WTC11 (cell line): ENCODE data around the gene MGAT5B. TPM values are rescaled to one million over a fixed set of nuclear protein-coding genes. Genes with fewer than 3 reads are reported as not detected.

Experiments used
- ATAC-seq: fragments of 200-7000 bp; cut with Tn5 transposase; 2 replicates; pipeline ENCODE4 v1.10.0; 2021; ENCODE audit warnings: mild to moderate bottlenecking, moderate library complexity
- CTCF ChIA-PET: fragments of 300-600 bp; sonication (Branson Sonifier 250); formaldehyde crosslinking; loops from one replicate; lab custom pipeline; 2021; ENCODE audit warnings: antibody characterized with exemption; lab: Charles Lee
- POLR2A ChIA-PET: fragments of 350-600 bp; sonication (Branson Sonifier 250); formaldehyde crosslinking; loops from one replicate; lab custom pipeline; 2021; ENCODE audit warnings: antibody characterized with exemption; lab: Charles Lee
- DNase-seq: peaks from one replicate; pipeline ENCODE4 v3.0.0; 2021; ENCODE audit warnings: low spot score
- H3K27ac Mint-ChIP-seq: 2 replicates; pipeline ENCODE4 v1.8.0; 2021; ENCODE audit warnings: mixed read lengths
- H3K27me3 Mint-ChIP-seq: 2 replicates; pipeline ENCODE4 v1.8.0; 2021; ENCODE audit warnings: low read depth, mild to moderate bottlenecking, moderate library complexity, mixed read lengths
- H3K36me3 Mint-ChIP-seq: 2 replicates; pipeline ENCODE4 v1.8.0; 2021; ENCODE audit warnings: mixed read lengths
- H3K4me1 Mint-ChIP-seq: 2 replicates; pipeline ENCODE4 v1.8.0; 2022; ENCODE audit warnings: mixed read lengths
- H3K4me3 Mint-ChIP-seq: 2 replicates; pipeline ENCODE4 v1.8.0; 2021; ENCODE audit warnings: mild to moderate bottlenecking, moderate library complexity, mixed read lengths
- H3K9me3 Mint-ChIP-seq: 2 replicates; pipeline ENCODE4 v1.8.0; 2021; ENCODE audit warnings: mixed read lengths
- FOXP1 ChIP-seq: sonication (generic); formaldehyde crosslinking; IDR thresholded peaks from 2 replicates; pipeline ENCODE4 v1.8.0; 2022; ENCODE audit warnings: missing genetic modification reagents, mild to moderate bottlenecking, moderate library complexity, borderline replicate concordance
- HMGA2 ChIP-seq: fragments of 250-450 bp; sonication (Bioruptor Pico); IDR thresholded peaks from 2 replicates; pipeline ENCODE4 v1.4.0; 2021; ENCODE audit warnings: mild to moderate bottlenecking, moderate library complexity
- JAZF1 ChIP-seq: fragments of 250-450 bp; sonication (Bioruptor Pico); IDR thresholded peaks from 2 replicates; pipeline ENCODE4 v1.9.0; 2021; ENCODE audit warnings: moderate library complexity, mild to moderate bottlenecking, inconsistent platforms
- JUN ChIP-seq: sonication (generic); formaldehyde crosslinking; IDR thresholded peaks from 2 replicates; pipeline ENCODE4 v1.8.0; 2023; ENCODE audit warnings: mild to moderate bottlenecking, missing genetic modification reagents
- NR2C2 ChIP-seq: sonication (generic); formaldehyde crosslinking; IDR thresholded peaks from 2 replicates; pipeline ENCODE4 v1.8.0; 2022; ENCODE audit warnings: mild to moderate bottlenecking, missing genetic modification reagents
- RORB ChIP-seq: fragments of 250-450 bp; sonication (Bioruptor Pico); IDR thresholded peaks from 2 replicates; pipeline ENCODE4 v1.9.0; 2021; ENCODE audit warnings: mild to moderate bottlenecking
- SP1 ChIP-seq: sonication (generic); formaldehyde crosslinking; conservative IDR thresholded peaks from 2 replicates; pipeline ENCODE4 v1.8.1; 2022; ENCODE audit warnings: missing genetic modification reagents
- TEAD1 ChIP-seq: sonication (generic); formaldehyde crosslinking; IDR thresholded peaks from 2 replicates; pipeline ENCODE4 v1.8.0; 2022; ENCODE audit warnings: mild to moderate bottlenecking, missing genetic modification reagents
- TEAD4 ChIP-seq: sonication (generic); formaldehyde crosslinking; IDR thresholded peaks from 2 replicates; pipeline ENCODE4 v1.8.0; 2022; ENCODE audit warnings: mild to moderate bottlenecking, missing genetic modification reagents
- total RNA-seq: library from RNA; stranded (reverse); gene quantifications from 3 replicates; pipeline ENCODE4 v1.2.3, GENCODE V29; 2021
- TF ChIP-seq, protein P1 (sequence below): sonication (generic); formaldehyde crosslinking; IDR thresholded peaks from 2 replicates; pipeline ENCODE4 v1.8.1; 2022; ENCODE audit warnings: low read depth, missing genetic modification reagents, borderline replicate concordance
- TF ChIP-seq, protein P2 (sequence below): sonication (generic); formaldehyde crosslinking; IDR thresholded peaks from 2 replicates; pipeline ENCODE4 v1.8.0; 2022; ENCODE audit warnings: mild to moderate bottlenecking, missing genetic modification reagents
- TF ChIP-seq, protein P3 (sequence below): sonication (generic); formaldehyde crosslinking; IDR thresholded peaks from 2 replicates; pipeline ENCODE4 v1.8.1; 2022; ENCODE audit warnings: missing genetic modification reagents, borderline replicate concordance
- TF ChIP-seq, protein P4 (sequence below): fragments of 250-450 bp; sonication (Bioruptor Pico); IDR thresholded peaks from 2 replicates; pipeline ENCODE4 v1.9.0; 2021; ENCODE audit warnings: mild to moderate bottlenecking, borderline replicate concordance
- TF ChIP-seq, protein P5 (sequence below): sonication (generic); formaldehyde crosslinking; IDR thresholded peaks from 2 replicates; pipeline ENCODE4 v1.8.1; 2022; ENCODE audit warnings: mild to moderate bottlenecking, moderate library complexity, missing genetic modification reagents
- TF ChIP-seq, protein P6 (sequence below): sonication (generic); formaldehyde crosslinking; IDR thresholded peaks from 2 replicates; pipeline ENCODE4 v1.8.1; 2022; ENCODE audit warnings: low read depth, mild to moderate bottlenecking, moderate library complexity, missing genetic modification reagents, borderline replicate concordance

The MGAT5B gene
- total RNA-seq, 1 experiment from 2014 or later, result 11.6 TPM

DNA sequence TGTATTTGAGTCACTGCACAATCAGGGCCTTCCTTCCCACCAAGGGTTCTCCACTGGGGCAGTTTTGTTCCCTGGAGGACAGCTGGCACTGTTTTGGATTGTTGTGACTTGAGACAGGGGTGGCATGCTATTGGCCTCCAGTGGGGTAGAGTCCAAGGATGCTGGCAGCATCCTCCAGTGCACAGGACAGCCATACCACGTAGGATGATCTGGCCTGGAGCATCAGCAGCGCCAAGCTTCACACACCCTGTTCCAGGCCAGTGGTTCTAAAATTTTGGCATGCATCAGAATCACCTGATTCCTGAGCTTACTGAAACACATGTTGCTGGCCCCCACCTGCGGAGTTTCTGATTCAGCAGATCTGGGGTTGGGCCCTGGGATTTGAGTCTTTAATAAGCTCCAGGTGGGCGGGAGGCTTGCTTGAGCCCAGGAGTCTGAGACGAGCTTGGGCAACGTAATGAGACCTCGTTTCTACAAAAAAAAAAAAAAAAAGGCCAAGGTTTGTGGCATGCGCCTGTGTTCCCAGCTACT is 83.2 kb downstream of the MGAT5B start:
- H3K27me3 Mint-ChIP-seq, result no peaks in the 10 kb centered on the region
- ChIA-PET POLR2A (interaction anchor here (0.7 kb wide), 2 partner anchors 162 to 458 kb away, joined by 4 to 5 read pairs; no protein-coding TSS in a partner anchor), CTCF (interaction anchor here (0.6 to 3.1 kb wide), 3 partner anchors 18 to 105 kb away, joined by 3 to 17 read pairs (median 6); partner anchors contain the start of gene MGAT5B)
- TF ChIP-seq, protein P1, sequence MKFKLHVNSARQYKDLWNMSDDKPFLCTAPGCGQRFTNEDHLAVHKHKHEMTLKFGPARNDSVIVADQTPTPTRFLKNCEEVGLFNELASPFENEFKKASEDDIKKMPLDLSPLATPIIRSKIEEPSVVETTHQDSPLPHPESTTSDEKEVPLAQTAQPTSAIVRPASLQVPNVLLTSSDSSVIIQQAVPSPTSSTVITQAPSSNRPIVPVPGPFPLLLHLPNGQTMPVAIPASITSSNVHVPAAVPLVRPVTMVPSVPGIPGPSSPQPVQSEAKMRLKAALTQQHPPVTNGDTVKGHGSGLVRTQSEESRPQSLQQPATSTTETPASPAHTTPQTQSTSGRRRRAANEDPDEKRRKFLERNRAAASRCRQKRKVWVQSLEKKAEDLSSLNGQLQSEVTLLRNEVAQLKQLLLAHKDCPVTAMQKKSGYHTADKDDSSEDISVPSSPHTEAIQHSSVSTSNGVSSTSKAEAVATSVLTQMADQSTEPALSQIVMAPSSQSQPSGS (CRISPR knock-in tag), result no peak
- TF ChIP-seq JUN (CRISPR knock-in tag) (no peak), JAZF1 (CRISPR knock-in tag) (no peak), TEAD4 (CRISPR knock-in tag) (no peak), HMGA2 (no peak), SP1 (CRISPR knock-in tag) (no peak), TEAD1 (no peak), NR2C2 (CRISPR knock-in tag) (no peak), RORB (no peak), FOXP1 (CRISPR knock-in tag) (no peak)
- TF ChIP-seq, protein P2, sequence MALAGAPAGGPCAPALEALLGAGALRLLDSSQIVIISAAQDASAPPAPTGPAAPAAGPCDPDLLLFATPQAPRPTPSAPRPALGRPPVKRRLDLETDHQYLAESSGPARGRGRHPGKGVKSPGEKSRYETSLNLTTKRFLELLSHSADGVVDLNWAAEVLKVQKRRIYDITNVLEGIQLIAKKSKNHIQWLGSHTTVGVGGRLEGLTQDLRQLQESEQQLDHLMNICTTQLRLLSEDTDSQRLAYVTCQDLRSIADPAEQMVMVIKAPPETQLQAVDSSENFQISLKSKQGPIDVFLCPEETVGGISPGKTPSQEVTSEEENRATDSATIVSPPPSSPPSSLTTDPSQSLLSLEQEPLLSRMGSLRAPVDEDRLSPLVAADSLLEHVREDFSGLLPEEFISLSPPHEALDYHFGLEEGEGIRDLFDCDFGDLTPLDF (CRISPR knock-in tag), result no peak
- TF ChIP-seq, protein P3, sequence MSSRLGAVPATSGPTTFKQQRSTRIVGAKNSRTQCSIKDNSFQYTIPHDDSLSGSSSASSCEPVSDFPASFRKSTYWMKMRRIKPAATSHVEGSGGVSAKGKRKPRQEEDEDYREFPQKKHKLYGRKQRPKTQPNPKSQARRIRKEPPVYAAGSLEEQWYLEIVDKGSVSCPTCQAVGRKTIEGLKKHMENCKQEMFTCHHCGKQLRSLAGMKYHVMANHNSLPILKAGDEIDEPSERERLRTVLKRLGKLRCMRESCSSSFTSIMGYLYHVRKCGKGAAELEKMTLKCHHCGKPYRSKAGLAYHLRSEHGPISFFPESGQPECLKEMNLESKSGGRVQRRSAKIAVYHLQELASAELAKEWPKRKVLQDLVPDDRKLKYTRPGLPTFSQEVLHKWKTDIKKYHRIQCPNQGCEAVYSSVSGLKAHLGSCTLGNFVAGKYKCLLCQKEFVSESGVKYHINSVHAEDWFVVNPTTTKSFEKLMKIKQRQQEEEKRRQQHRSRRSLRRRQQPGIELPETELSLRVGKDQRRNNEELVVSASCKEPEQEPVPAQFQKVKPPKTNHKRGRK (CRISPR knock-in tag), result no peak
- TF ChIP-seq, protein P4, sequence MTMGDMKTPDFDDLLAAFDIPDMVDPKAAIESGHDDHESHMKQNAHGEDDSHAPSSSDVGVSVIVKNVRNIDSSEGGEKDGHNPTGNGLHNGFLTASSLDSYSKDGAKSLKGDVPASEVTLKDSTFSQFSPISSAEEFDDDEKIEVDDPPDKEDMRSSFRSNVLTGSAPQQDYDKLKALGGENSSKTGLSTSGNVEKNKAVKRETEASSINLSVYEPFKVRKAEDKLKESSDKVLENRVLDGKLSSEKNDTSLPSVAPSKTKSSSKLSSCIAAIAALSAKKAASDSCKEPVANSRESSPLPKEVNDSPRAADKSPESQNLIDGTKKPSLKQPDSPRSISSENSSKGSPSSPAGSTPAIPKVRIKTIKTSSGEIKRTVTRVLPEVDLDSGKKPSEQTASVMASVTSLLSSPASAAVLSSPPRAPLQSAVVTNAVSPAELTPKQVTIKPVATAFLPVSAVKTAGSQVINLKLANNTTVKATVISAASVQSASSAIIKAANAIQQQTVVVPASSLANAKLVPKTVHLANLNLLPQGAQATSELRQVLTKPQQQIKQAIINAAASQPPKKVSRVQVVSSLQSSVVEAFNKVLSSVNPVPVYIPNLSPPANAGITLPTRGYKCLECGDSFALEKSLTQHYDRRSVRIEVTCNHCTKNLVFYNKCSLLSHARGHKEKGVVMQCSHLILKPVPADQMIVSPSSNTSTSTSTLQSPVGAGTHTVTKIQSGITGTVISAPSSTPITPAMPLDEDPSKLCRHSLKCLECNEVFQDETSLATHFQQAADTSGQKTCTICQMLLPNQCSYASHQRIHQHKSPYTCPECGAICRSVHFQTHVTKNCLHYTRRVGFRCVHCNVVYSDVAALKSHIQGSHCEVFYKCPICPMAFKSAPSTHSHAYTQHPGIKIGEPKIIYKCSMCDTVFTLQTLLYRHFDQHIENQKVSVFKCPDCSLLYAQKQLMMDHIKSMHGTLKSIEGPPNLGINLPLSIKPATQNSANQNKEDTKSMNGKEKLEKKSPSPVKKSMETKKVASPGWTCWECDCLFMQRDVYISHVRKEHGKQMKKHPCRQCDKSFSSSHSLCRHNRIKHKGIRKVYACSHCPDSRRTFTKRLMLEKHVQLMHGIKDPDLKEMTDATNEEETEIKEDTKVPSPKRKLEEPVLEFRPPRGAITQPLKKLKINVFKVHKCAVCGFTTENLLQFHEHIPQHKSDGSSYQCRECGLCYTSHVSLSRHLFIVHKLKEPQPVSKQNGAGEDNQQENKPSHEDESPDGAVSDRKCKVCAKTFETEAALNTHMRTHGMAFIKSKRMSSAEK (CRISPR knock-in tag), result no peak
- TF ChIP-seq, protein P5, sequence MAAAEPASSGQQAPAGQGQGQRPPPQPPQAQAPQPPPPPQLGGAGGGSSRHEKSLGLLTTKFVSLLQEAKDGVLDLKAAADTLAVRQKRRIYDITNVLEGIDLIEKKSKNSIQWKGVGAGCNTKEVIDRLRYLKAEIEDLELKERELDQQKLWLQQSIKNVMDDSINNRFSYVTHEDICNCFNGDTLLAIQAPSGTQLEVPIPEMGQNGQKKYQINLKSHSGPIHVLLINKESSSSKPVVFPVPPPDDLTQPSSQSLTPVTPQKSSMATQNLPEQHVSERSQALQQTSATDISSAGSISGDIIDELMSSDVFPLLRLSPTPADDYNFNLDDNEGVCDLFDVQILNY (CRISPR knock-in tag), result no peak
- TF ChIP-seq, protein P6, sequence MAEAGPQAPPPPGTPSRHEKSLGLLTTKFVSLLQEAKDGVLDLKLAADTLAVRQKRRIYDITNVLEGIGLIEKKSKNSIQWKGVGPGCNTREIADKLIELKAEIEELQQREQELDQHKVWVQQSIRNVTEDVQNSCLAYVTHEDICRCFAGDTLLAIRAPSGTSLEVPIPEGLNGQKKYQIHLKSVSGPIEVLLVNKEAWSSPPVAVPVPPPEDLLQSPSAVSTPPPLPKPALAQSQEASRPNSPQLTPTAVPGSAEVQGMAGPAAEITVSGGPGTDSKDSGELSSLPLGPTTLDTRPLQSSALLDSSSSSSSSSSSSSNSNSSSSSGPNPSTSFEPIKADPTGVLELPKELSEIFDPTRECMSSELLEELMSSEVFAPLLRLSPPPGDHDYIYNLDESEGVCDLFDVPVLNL (CRISPR knock-in tag), result no peak
- no peak for ATAC-seq
- H3K4me1 Mint-ChIP-seq, result no peaks in the 10 kb centered on the region
- no peak for DNase-seq
- H3K4me3 Mint-ChIP-seq, result no peak overlapping the region
- H3K9me3 Mint-ChIP-seq, result no peaks in the 10 kb centered on the region
- no peaks in the 10 kb centered on the region for H3K36me3 Mint-ChIP-seq
- no peak overlapping the region for H3K27ac Mint-ChIP-seq
